GM12878 (cell line): ENCODE results near the gene SOAT2. TPM values are rescaled to one million over a fixed set of nuclear protein-coding genes. Genes with fewer than 3 reads are reported as not detected.

Experiments used
- ATAC-seq: fragments of 200-7000 bp; cut with Tn5 transposase; 3 replicates; pipeline ENCODE4 v1.9.1; 2020; ENCODE audit warnings: mild to moderate bottlenecking, moderate library complexity
- BruUV-seq: library from RNA; stranded (reverse); fragments of 400-500 nt; replicated peaks from 2 replicates; lab custom pipeline; 2021; lab: Mats Ljungman, UMichigan
- CTCF ChIA-PET: fragments of 300-600 bp; sonication (Branson Sonifier 250); formaldehyde crosslinking; extraction: SDS; loops from one replicate; lab custom pipeline; 2021; ENCODE audit warnings: inconsistent platforms; lab: Yijun Ruan, JAX
- POLR2A ChIA-PET: fragments of 350-600 bp; formaldehyde crosslinking; extraction: SDS; loops from one replicate; lab custom pipeline; 2021; ENCODE audit warnings: inconsistent platforms; lab: Charles Lee
- RAD21 ChIA-PET: fragments of 300-600 bp; sonication (Branson Sonifier 250); formaldehyde crosslinking; loops from one replicate; lab custom pipeline; 2023; ENCODE audit warnings: antibody characterized with exemption; ENCODE audit not compliant: unreplicated experiment; lab: Charles Lee
- SMC1A ChIA-PET: fragments of 300-600 bp; sonication (Branson Sonifier 250); formaldehyde crosslinking; loops from one replicate; lab custom pipeline; 2023; ENCODE audit not compliant: unreplicated experiment, uncharacterized antibody; lab: Charles Lee
- DNase-seq: peaks from one replicate; pipeline ENCODE4 v3.0.0-alpha.2; 2011; ENCODE audit warnings: low read depth, low spot score
- FAIRE-seq: peaks from 3 replicates; lab custom pipeline; 2011; peaks lifted over from hg19 to GRCh38; lab: Jason Lieb, UNC
- H2AFZ ChIP-seq: 2 replicates; pipeline ENCODE4 v1.6.0; 2011; ENCODE audit warnings: low read depth, low read length, control low read depth; ENCODE audit not compliant: control insufficient read depth
- H3K27ac ChIP-seq: 2 replicates; pipeline ENCODE4 v1.5.1; 2011; ENCODE audit warnings: control low read depth; ENCODE audit not compliant: control insufficient read depth, insufficient read depth
- H3K27me3 ChIP-seq, 2 experiments: replicated peaks in 1 of 2; 2 replicates each; pipeline versions ENCODE4 v1.6.0 to v1.6.1; 2011; ENCODE audit warnings: low read length in 1 of 2; ENCODE audit not compliant: control insufficient read depth in 2 of 2, insufficient read depth in 2 of 2
- H3K36me3 ChIP-seq, 2 experiments: 2 replicates each; pipeline ENCODE4 v1.5.1; 2011; ENCODE audit warnings: low read length in 1 of 2; ENCODE audit not compliant: control insufficient read depth in 2 of 2, insufficient read depth in 2 of 2
- H3K4me1 ChIP-seq: 2 replicates; pipeline ENCODE4 v1.6.1; 2011; ENCODE audit warnings: mild to moderate bottlenecking, low read length, moderate library complexity, mixed read lengths; ENCODE audit not compliant: control insufficient read depth, insufficient read depth
- H3K4me2 ChIP-seq: 2 replicates; pipeline ENCODE4 v1.6.0; 2011; ENCODE audit warnings: control low read depth; ENCODE audit not compliant: control insufficient read depth, insufficient read depth
- H3K4me3 ChIP-seq: fragments of 200-600 bp; sonication (generic); 2 replicates; pipeline ENCODE4 v1.5.1; 2016
- H3K79me2 ChIP-seq: 2 replicates; pipeline ENCODE4 v1.6.0; 2011; ENCODE audit warnings: low read length; ENCODE audit not compliant: control insufficient read depth, insufficient read depth
- H3K9ac ChIP-seq: 2 replicates; pipeline ENCODE4 v1.8.0; 2011; ENCODE audit warnings: low read length, control low read depth, mixed read lengths; ENCODE audit not compliant: control insufficient read depth, insufficient read depth
- H3K9me3 ChIP-seq: replicated peaks from 3 replicates; pipeline ENCODE4 v1.5.1; 2011; ENCODE audit warnings: mild to moderate bottlenecking, low read length; ENCODE audit not compliant: control insufficient read depth, insufficient read depth
- H4K20me1 ChIP-seq: 2 replicates; pipeline ENCODE4 v1.6.0; 2011; ENCODE audit not compliant: control insufficient read depth, insufficient read depth
- CBFB ChIP-seq: IDR thresholded peaks from 2 replicates; pipeline ENCODE4 v1.6.1; 2016; ENCODE audit warnings: antibody characterized with exemption, low read depth
- CBX5 ChIP-seq: sonication (generic); IDR thresholded peaks from 2 replicates; pipeline ENCODE4 v1.6.1; 2016; ENCODE audit warnings: low read depth, moderate library complexity, mild to moderate bottlenecking, inconsistent platforms
- CHD1 ChIP-seq: IDR thresholded peaks from 2 replicates; pipeline ENCODE4 v1.6.1; 2012; ENCODE audit warnings: low read depth, low read length, improper control_type of control experiment
- MEF2A ChIP-seq: IDR thresholded peaks from 2 replicates; pipeline ENCODE4 v1.6.1; 2011; ENCODE audit warnings: low read depth, mild to moderate bottlenecking, low read length, moderate library complexity; ENCODE audit not compliant: insufficient read depth
- NFXL1 ChIP-seq: fragments of 450-650 bp; IDR thresholded peaks from 2 replicates; pipeline ENCODE4 v1.6.1; 2017; ENCODE audit warnings: antibody characterized with exemption, mild to moderate bottlenecking, borderline replicate concordance
- POLR2A ChIP-seq: IDR thresholded peaks from 2 replicates; pipeline ENCODE4 v1.6.1; 2011; ENCODE audit warnings: low read depth, mild to moderate bottlenecking, low read length
- SREBF1 ChIP-seq: IDR thresholded peaks from 2 replicates; pipeline ENCODE4 v1.6.1; 2012; ENCODE audit warnings: mild to moderate bottlenecking, low read length
- ZNF24 ChIP-seq: fragments of 450-650 bp; IDR thresholded peaks from 2 replicates; pipeline ENCODE4 v1.6.1; 2017; ENCODE audit warnings: antibody characterized with exemption, mild to moderate bottlenecking
- WGBS: methylation state at CpG from one replicate; pipeline ENCODE4 v1.1.6; 2016; ENCODE audit warnings: low lambda C conversion rate; ENCODE audit not compliant: insufficient replicate concordance, insufficient coverage; ENCODE audit errors: missing lambda C conversion rate; 5-methylcytosine and 5-hydroxymethylcytosine counted together
- in situ Hi-C: fragments of 300-500 bp; cut with MboI; formaldehyde crosslinking; loops from 9 replicates; pipeline ENCODE4 v1.14.3; 2018; ENCODE audit warnings: mixed read lengths
- intact Hi-C: fragments of 100-400 bp; cut with micrococcal nuclease; formaldehyde crosslinking; loops from one replicate; pipeline ENCODE4 v1.14.2; 2022; ENCODE audit not compliant: unreplicated experiment
- polyA plus RNA-seq, 11 experiments: library from polyadenylated mRNA; depleted of rRNA in 4 of 11; unstranded in 6 of 11; stranded (reverse) in 5 of 11; fragments of >200 nt; fragmentation: Nextera tagmentation in 4 of 11; fragmentation: Illumina TruSeq in 1 of 11; extraction: Ambion mirVana in 4 of 11; extraction: Trizol in 1 of 11; gene quantifications; 1 replicate in 1 of 11; 2 replicates in 10 of 11; pipeline versions ENCODE4 v1.2.1 to v1.2.3, GENCODE V29; 2011 to 2016; ENCODE audit warnings: inconsistent platforms in 2 of 11, missing spikeins in 2 of 11, low read depth in 1 of 11
- total RNA-seq, 4 experiments: library from RNA; depleted of rRNA in 3 of 4; stranded (reverse); fragments of >200 nt in 3 of 4; fragmentation: Illumina TruSeq in 1 of 4; extraction: Trizol in 1 of 4; gene quantifications; 2 replicates each; pipeline versions ENCODE4 v1.2.1 to v1.2.3, GENCODE V29; 2013 to 2021
- TF ChIP-seq, protein P1 (sequence below): fragments of 150-350 bp; IDR thresholded peaks from 2 replicates; pipeline ENCODE4 v1.6.1; 2014; ENCODE audit warnings: mild to moderate bottlenecking, low read depth, low read length
- TF ChIP-seq, protein P2 (sequence below): fragments of 450-650 bp; formaldehyde crosslinking; IDR thresholded peaks from 2 replicates; pipeline ENCODE4 v1.4.0; 2022; ENCODE audit warnings: mild to moderate bottlenecking, moderate library complexity

The SOAT2 gene
- total and polyA plus RNA-seq, 10 of the 15 experiments (the other 5 are each of a cell fraction or from before 2014, with no cell fraction given), result 0.08 to 1.7 (median 0.69) TPM

- H3K9me3 ChIP-seq, result no peaks in the 10 kb centered on the region
- no peak for ATAC-seq
- in situ Hi-C loops, result no loop called here
- no peak for DNase-seq
- TF ChIP-seq, protein P1, sequence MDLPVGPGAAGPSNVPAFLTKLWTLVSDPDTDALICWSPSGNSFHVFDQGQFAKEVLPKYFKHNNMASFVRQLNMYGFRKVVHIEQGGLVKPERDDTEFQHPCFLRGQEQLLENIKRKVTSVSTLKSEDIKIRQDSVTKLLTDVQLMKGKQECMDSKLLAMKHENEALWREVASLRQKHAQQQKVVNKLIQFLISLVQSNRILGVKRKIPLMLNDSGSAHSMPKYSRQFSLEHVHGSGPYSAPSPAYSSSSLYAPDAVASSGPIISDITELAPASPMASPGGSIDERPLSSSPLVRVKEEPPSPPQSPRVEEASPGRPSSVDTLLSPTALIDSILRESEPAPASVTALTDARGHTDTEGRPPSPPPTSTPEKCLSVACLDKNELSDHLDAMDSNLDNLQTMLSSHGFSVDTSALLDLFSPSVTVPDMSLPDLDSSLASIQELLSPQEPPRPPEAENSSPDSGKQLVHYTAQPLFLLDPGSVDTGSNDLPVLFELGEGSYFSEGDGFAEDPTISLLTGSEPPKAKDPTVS, result no peak
- TF ChIP-seq SREBF1, result no peak
- no peak overlapping the region for H3K4me3 ChIP-seq
- FAIRE-seq, result no peak
- intact Hi-C loops, result no loop called here
- CTCF ChIA-PET, result interaction anchor here (1.2 to 8.0 kb wide), 3 partner anchors 8 to 13 kb away, joined by 3 to 66 read pairs (median 4); no protein-coding TSS in a partner anchor
- peaks cover 11% of the 10 kb centered on the region; the same call in 1 of the 2 replicates for H3K4me1 ChIP-seq
- no peak overlapping the region for H3K9ac ChIP-seq
- H3K27ac ChIP-seq, result no peak overlapping the region
- RAD21 ChIA-PET, result interaction anchor here (1.0 kb wide), 1 partner anchor 12 kb away, joined by 3 read pairs; no protein-coding TSS in a partner anchor
- POLR2A ChIA-PET, result interaction anchor here (0.6 kb wide), 1 partner anchor 17 kb away, joined by 3 read pairs; no protein-coding TSS in a partner anchor
- no TSS peak for BruUV-seq
- H4K20me1 ChIP-seq, result no peaks in the 10 kb centered on the region
- 88% methylated on average over 11 of the region's 11 CpGs for WGBS
- SMC1A ChIA-PET, result interaction anchor here (1.3 kb wide), 1 partner anchor 37 kb away, joined by 4 read pairs; no protein-coding TSS in a partner anchor
- no peaks in the 10 kb centered on the region for H3K79me2 ChIP-seq
- H3K4me2 ChIP-seq, result no peak overlapping the region
- no peaks in the 10 kb centered on the region for H3K27me3 ChIP-seq
- H3K36me3 ChIP-seq, result peaks cover 0 to 1% of the 10 kb centered on the region in 2 experiments; a peak in 1 of 4 replicates
- no peak overlapping the region for H2AFZ ChIP-seq
Measured at GRCh38 chr12:53172352-53172751, 69.1 kb downstream of the SOAT2 start.

DNA sequence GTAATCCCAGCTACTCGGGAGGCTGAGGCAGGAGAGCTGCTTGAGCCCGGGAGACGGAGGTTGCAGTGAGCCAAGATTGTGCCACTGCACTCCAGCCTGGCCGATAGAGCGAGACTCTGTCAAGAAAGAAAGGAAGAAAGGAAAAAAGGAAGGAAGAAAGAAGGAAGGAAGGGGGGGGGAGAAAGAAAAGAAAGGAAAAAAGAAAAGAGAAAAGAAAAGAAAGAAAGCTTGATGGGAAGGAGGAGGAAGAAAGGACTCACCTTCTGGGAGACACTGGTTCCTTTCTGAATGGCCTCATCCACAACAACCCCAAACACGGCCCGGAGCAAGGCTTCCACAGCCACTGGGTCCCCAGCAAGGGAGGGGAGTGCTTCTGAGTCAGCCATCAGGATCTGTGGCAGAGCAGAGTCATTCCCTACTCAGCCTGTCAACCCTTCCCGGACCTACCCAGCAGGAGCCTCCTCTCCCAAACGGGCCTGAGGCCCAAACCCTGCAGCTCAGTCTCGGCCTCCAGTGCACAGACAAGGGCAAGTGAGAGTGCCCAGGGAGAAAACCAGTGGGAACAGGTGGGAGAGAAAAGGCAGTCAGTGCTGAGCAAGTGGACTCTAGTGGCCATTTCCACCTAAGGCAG is 69.9 kb downstream of the SOAT2 start:
- Histone ChIP-seq H3K36me3 (peaks cover 0 to 1% of the 10 kb centered on the region in 2 experiments; a peak in 1 of 4 replicates), H3K4me2 (no peak overlapping the region), H3K27me3 (no peaks in the 10 kb centered on the region), H3K79me2 (no peaks in the 10 kb centered on the region), H3K27ac (no peak overlapping the region), H3K4me3 (no peak overlapping the region), H3K9me3 (no peaks in the 10 kb centered on the region), H4K20me1 (no peaks in the 10 kb centered on the region), H3K4me1 (peaks cover 11% of the 10 kb centered on the region; the same call in 1 of the 2 replicates), H2AFZ (no peak overlapping the region), H3K9ac (no peak overlapping the region)
- no peak for FAIRE-seq
- in situ Hi-C loops, result no loop called here
- DNase-seq, result no peak
- SMC1A ChIA-PET, result interaction anchor here (1.3 kb wide), 1 partner anchor 36 kb away, joined by 4 read pairs; no protein-coding TSS in a partner anchor
- CTCF ChIA-PET, result interaction anchor here (0.7 to 8.0 kb wide), 4 partner anchors 9 to 14 kb away, joined by 3 to 66 read pairs (median 4); no protein-coding TSS in a partner anchor
- ATAC-seq, result no peak
- intact Hi-C loops, result no loop called here
- POLR2A ChIA-PET, result interaction anchor here (0.9 kb wide), 1 partner anchor 42 kb away, joined by 3 read pairs; no protein-coding TSS in a partner anchor
- BruUV-seq, result no TSS peak
- RAD21 ChIA-PET, result interaction anchor here (0.6 kb wide), 1 partner anchor 162 kb away, joined by 5 read pairs; no protein-coding TSS in a partner anchor
- 89% methylated on average over 10 of the region's 10 CpGs for WGBS
- no peak for TF ChIP-seq MEF2A
- TF ChIP-seq ZNF24, result no peak
- TF ChIP-seq CHD1, result no peak
- TF ChIP-seq POLR2A, result no peak
- no peak for TF ChIP-seq NFXL1
- no peak for TF ChIP-seq CBX5
- TF ChIP-seq CBFB, result no peak
- TF ChIP-seq, protein P2, sequence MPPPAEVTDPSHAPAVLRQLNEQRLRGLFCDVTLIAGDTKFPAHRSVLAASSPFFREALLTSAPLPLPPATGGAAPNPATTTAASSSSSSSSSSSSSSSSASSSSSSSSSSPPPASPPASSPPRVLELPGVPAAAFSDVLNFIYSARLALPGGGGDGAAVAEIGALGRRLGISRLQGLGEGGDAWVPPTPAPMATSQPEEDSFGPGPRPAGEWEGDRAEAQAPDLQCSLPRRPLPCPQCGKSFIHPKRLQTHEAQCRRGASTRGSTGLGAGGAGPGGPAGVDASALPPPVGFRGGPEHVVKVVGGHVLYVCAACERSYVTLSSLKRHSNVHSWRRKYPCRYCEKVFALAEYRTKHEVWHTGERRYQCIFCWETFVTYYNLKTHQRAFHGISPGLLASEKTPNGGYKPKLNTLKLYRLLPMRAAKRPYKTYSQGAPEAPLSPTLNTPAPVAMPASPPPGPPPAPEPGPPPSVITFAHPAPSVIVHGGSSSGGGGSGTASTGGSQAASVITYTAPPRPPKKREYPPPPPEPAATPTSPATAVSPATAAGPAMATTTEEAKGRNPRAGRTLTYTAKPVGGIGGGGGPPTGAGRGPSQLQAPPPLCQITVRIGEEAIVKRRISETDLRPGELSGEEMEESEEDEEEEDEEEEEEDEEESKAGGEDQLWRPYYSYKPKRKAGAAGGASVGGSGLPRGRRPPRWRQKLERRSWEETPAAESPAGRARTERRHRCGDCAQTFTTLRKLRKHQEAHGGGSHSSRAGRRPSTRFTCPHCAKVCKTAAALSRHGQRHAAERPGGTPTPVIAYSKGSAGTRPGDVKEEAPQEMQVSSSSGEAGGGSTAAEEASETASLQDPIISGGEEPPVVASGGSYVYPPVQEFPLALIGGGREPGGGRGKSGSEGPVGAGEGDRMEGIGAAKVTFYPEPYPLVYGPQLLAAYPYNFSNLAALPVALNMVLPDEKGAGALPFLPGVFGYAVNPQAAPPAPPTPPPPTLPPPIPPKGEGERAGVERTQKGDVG (CRISPR knock-in tag), result no peak
